Stimulated activated CD4-positive, alpha-beta T cell treated with anti-CD3 and anti-CD28 coated beads, Interleukin-15, amount 100 ng/mL, for 24 hours (primary cell): ENCODE results near the gene ARF5.
A peak's percentile ranks its signal among the peaks of the same experiment; 100 is the strongest.

ENCODE experiments used
- DNase-seq: peaks from one replicate; pipeline ENCODE4 v3.0.0-alpha.2; 2020

The ARF5 gene

DNA sequence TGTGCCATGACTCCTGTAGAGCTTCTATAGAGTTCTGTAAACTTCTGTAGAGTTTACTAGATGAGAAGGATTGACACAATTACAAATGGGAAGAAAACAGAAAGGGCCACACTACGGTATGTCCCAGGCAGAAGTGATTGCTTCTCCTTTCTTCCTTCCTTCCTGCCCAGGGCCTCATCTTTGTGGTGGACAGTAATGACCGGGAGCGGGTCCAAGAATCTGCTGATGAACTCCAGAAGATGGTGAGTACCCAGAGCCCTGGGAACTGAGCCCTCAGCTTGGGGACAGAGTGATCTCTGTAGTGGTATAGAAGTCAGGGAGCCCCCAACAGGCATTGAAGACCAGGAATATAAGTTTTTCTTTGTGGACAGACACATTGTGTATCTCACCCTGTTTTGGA lies 1.7 kb downstream of the ARF5 start:
- DNase-seq = no peak

DNA sequence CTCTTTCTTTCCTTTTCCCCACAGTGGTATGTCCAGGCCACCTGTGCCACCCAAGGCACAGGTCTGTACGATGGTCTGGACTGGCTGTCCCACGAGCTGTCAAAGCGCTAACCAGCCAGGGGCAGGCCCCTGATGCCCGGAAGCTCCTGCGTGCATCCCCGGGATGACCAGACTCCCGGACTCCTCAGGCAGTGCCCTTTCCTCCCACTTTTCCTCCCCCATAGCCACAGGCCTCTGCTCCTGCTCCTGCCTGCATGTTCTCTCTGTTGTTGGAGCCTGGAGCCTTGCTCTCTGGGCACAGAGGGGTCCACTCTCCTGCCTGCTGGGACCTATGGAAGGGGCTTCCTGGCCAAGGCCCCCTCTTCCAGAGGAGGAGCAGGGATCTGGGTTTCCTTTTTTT lies 3.0 kb downstream of the ARF5 start:
- no peak for DNase-seq

DNA sequence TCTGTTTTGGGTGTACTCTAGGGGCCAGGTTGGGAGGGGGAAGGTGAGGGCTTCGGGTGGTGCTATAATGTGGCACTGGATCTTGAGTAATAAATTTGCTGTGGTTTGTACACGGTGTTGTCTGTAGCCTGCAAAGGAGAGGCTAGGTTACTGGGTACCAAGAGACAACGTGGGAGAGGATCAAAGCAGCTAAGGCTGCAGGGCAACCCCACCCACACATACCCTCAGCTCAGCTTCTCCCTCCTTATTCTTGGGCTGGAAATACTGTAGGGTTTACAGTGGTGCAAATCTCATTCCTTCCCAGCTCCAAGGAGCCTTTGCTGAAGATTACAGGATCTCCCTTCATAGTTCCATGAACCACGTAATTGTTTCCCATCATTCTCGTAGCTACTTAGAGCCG lies 3.4 kb downstream of the ARF5 start:
- no peak for DNase-seq

DNA sequence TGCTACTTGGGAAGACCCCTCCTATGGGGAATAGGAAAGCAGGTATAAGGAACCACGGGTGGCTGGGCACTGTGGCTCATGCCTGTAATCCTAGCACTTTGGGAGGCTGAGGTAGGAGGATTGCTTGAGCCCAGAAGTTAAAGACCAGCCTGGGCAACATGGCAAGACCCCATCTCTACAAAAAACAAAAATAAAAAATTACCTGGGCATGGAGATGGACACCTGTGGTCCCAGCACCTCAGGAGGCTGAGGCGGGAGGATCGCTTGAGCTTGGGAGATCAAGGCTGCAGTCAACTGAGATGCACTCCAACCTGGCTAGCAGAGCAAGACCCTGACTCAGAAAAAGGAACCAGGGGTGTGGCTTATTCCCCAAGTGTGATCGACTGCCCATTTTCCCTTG lies 4.3 kb downstream of the ARF5 start:
- no peak for DNase-seq

DNA sequence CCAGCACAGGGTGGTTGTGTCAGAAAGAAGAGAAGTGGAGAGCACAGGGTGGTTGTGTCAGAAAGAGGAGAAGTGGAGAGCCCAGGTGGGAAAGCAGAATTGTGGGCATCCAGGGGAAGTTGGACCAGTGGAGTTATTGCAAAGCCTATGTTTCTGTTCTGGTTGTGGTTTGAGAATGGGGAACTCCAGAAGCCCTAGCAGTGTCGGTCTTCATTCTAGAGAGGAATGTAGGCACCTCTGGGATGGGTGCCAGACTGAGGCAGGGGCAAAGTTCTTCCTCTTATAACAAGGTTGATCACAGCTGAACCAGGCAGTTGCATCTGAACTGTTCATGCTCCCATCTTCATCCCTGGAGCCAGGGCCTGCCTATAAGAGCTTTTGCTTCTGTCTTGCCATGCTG lies 6.3 kb downstream of the ARF5 start:
- no peak for DNase-seq

DNA sequence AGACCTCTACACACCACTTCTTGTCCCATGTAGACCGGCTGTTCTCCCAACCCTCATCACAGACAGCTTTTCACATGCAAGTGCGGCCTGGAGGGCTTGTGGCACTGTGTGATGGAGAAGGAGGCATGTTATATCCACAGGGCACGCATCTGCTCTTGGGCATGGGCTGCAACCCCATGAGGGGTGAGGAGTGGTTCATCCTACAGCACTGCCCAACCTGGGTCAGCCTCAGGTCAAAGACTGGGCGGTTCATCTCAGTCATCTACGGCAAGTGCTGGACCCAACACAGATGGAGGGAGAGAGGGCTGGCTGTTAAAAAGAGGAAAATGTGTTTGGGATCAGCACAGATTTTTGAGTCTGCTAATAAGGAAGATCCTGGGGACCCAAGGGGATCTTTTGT lies 7.5 kb downstream of the ARF5 start:
- no peak for DNase-seq

DNA sequence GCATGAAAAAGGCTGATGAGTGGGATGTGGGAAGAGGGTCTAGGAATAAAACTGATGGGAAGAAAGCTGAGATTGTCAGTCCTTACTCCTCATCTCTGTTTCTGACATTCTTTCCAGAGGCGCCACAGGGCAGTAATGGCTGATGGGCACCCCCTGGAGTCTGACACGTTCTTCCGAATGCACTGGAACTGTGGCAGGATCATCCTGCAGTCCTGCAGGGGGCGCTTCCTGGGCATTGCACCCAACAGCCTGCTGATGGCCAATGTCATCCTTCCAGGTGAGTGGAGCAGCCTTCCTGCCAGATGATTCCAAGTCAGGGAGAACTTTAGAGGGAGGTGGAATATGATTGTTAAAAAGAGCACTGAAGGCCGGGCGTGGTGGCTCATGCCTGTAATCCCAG lies 10.1 kb downstream of the ARF5 start:
- peak; percentile 22 for DNase-seq

DNA sequence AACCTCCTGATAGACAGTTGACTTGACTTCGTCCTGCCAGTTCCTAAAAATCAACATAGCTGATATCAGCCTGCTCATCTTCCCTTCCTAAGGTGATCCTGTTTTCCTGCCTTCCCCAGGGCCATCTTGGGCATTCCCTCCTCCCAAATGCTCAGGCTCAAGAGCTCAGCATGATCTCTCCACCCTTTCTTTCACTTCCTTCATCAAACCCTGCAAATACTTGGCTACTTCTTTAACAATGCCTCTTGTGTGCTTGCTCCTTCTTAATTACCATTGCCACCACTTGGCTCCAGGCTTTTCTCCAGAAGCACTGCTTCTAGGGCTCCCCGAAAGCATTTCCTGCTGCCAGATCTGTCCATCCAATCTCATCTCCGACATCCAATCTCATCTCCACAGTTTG lies 12.7 kb downstream of the ARF5 start:
- no peak for DNase-seq

DNA sequence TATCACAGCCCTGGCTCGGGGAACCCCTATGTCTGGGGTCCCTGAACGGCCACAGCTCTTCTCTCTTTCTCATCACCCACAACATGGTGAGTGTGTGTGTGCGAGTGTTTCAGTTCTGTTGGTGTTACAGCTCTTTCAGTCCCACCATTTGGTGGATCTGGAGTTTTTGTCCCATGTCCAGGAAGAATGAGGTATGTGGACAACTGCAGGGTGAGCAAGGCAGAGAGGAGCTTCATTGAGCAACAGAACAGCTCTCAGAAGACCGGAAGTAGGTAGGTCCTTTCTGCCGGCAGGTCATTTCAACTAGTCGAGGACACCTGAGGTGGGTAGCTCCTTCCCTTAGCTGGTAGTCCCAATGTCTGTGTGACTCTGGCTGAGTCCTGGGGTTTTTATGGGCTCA lies 20.2 kb downstream of the ARF5 start:
- no peak for DNase-seq

DNA sequence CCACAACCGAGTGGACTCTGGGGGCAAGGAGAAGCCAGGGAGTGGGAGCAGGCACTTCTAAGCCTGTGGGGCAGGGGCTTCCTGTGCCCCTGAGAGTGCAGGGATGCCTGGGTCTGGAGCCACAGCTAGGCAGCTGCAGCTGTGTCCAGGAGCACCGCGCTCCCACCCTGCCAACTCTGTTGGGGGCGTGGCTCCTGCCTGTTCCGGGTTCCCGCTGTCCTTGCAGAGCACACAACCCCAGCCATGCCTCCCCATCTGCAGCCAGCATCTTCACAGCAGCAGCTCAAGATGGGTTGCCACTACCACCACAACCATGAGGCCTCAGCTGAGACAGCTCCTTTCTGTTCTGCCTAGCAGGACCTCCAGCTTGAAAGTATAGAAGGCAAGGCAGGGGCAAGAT lies 21.1 kb downstream of the ARF5 start:
- DNase-seq = no peak

DNA sequence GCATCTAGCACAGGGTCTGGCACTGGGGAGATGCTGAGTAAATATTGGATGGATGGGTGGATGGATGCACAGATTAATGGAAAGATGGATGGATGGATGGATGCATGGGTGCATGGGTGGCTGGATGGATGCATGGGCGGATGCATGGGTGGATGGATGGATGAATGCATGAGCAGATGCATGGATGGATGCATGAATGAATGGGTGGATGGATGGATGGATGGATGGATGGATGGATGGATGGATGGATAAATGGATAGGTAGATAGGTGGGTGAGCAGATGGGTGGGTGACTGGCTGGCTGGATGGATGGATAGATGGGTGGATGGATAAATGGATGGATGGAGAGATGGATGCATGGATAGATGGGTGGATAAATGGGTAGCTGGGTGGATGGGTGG lies 24.1 kb downstream of the ARF5 start:
- no peak for DNase-seq

DNA sequence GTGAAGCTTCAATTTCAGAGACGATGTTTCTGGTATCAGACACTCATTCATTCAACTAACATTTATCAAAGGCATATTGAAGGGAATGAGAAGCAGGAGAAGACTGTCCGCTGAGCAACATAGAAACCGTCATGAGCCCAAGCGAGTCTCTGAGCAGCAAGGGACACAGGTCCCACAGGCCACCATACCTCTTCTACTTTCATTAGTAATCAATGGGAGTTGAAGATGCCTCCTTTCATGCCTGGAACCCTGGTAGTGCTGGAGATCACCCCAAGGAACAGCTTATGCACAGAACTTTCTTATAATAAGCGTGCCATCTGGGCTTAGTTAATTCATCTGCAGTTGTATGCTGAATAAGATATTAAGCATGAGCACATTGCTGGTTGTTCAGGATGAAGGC lies 28.5 kb downstream of the ARF5 start:
- no peak for DNase-seq

DNA sequence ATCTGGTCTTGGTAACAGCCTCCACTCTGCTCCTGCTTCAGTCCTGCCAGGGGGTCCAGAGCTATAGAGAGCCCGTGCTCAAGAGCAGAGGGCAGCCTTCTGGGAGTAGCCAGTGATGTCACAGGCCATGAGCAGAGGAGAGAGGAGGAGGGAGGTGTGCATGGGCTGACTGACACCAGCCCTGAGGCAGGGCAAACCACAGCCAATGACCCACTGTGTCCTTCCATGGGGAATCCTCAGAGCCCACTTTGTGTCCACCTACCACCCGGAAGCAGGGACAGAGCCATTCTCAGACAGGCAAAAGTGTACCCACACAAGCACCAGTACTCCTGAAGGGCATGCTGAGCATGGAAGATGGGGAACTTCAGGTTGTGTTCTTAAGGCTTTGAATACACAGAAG lies 29.8 kb downstream of the ARF5 start, which contains the start of gene PAX4:
Gene PAX4 (minus strand): TSS at position 101 of the 400 bp plus-strand sequence. CDS start 2,214 bp downstream, outside the sequence.
- no peak for DNase-seq

DNA sequence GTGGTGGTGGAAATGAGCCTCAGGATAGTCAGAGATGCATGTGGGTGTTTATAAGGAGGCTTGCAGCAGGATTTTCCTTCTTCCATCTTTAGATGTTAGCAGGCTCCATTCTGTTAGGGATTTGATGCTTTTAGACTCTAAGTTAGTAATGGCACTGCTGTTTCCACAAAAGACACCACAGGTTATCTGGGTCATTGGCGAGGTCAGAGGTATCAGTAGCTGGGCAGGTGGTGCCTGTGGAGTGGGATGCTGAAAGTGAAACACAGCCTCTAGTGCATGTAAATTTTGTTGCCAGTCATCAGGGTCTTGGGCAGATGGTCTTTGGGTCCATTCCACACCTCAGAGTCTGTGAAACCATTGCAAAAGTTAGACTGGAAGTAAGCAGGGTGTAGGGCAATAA lies 30.6 kb downstream of the ARF5 start:
- DNase-seq = no peak

DNA sequence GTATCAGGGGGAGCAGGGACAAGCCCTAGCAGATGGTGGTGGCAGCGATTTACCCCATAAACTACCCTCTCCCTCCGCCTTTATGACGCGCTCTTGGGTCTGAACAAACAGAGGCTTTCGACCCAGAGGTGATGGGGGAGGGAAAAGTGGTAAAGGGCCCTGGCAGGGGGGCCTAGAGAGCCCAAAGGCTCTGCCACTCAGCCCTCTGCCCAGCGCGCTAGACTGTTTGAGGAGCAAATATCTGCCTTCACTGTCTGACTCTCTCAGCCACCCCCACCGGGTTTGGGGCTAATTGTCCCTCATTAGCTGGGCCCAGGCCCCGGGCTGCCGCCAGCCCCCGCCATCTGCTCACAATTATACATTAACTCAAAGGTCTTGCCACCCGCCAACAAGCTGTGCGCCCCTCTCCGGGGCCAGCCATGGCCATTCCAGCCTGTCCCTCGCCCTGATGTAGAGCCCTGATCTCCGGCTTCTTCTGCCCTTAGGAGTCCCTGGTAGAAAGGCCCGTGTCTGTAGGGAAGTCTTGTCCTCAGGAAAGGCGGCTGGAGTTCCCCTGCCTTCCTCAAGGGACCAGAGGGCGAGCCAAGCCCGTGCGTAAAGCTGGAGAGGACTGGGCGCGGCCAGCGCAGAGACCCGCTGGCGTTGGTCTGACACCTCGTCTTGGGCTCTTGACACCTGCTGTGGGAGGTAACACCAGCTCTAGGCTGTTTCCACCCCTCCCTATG lies 31.6 kb downstream of the ARF5 start:
- DNase-seq = no peak

DNA sequence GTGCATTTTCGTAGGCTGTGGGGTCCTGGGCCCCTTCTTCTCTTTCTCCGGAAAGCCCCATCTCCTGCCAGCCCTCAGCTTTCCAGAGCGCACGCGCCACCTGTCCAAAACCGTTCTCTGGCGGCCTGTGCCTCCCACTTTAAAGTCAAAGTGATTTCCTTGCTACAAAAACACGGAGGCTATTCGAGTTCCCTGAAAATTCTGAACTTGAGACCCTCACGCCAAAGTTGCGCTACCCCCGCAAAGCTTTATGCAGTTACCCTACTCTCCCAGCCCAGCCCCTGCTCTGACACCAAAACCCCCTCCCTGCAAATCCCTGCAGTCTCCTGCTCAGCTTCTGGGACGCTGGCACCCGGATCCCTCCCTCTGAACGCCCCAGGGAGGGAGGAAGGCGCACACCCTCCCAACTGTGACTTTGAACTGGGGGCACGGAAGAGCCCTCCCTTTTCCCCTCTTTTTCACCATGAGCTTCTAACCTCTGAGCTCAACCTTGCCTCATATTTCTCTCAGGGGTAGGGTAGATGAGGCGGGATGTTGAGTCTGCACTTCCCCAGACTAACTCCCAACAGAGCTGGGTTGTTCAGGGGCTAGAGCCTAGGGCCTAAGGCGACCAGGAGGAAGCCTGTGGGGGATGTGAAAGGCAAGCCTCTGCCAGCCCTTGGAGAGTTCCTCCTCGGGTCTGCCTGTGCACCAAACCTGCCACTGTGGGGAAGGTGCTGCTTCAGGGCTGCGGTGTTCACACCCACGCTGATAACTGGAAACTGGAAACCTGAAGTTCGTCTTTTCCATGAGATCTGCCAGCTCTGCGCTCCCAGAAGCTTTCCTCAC lies 32.4 kb downstream of the ARF5 start:
- DNase-seq = no peak

DNA sequence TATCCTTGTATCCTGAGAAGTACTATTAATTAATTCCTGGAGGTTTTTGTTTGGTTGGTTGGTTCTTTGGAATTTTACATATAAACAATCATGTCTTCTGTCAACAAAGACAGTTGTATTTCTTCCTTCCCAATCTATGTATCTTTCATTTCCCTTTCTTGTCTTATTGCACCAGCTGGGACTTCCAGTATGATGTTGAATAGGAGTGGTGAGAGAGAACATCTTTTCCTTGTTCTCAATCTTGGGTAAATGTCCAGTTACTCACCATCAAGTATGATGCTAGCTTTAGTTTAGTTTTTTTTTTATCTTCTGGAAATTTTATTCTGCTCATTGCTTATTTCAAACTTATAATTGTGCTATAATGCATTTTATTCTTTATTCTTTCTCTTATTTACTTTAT lies 37.1 kb downstream of the ARF5 start:
- no peak for DNase-seq

DNA sequence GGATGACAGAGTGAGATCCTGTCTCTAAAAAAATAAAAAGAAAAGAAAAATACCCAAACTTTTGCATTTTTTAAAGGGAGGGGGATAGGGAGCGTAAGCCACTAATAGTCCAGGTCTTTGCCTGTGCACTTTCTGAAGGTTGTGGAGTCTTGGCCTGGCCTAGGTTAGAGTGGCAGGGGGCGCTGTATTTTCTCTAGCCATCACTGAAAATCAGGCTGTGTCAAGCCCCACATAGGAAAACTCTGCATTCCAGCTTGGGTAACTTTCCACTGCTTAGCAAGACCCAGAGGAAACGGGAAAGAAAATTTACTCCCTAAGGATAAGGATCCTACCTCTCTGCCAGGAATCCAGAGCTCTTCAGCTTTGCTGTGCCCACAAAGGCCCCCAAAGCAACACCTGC lies 40.2 kb downstream of the ARF5 start:
- DNase-seq = no peak

DNA sequence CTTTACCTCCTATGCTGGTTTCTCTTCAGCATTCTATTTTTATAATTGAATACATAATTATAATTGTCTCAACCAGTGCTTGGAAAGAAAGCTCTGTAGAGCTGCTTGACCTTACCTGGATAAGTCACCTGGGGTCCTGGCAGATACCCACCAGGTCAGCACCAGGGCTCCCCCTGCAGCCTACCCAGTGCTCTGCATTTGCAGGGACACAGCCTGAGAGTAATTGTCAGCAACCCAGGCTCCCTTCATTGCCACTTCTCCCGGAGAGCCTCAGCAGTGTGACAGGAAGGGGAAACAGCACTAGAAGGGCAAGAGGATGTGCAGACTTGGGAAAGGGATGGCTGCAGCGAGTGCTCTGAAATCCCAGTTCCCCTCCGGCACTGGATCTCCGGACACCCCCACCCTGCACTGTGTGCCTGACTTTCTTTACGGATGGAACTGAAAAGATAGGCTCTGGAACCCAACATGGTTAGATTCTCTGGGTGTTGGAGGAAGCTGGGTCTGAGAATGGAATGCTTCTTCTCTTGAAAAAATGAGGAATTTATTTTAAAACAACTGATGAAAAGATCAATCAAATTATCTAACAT lies 41.1 kb downstream of the ARF5 start:
- DNase-seq = peak; percentile 55

DNA sequence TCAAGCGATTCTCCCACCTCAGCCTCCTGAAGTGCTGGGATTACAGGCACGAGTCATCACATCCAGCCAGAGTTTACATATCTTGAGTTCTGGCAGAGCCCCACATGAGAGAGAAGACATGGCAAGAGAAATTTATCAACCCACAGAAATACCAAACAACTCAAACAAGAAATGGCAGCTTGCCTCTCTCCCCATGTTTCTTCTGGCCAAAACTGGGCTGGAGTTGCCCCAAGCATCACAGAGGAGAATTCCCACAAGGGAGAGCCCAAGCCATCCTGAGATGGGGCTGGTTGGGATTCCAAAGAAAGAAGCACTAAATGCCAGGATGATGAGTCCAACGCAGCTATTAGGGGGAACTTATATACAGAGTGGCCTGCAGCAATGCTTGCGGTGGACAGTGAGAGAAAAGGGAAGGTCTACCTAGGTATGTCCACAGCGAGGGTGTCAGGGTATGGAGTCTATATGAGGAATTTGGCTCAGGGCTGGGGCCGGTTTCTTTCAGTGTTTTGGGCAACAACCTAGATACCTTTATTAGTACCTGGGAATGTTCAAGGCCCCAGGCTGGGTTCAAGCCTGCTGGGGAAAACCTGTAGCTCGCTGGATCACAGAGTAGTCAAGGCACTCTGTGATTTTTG lies 44.2 kb downstream of the ARF5 start:
- no peak for DNase-seq

DNA sequence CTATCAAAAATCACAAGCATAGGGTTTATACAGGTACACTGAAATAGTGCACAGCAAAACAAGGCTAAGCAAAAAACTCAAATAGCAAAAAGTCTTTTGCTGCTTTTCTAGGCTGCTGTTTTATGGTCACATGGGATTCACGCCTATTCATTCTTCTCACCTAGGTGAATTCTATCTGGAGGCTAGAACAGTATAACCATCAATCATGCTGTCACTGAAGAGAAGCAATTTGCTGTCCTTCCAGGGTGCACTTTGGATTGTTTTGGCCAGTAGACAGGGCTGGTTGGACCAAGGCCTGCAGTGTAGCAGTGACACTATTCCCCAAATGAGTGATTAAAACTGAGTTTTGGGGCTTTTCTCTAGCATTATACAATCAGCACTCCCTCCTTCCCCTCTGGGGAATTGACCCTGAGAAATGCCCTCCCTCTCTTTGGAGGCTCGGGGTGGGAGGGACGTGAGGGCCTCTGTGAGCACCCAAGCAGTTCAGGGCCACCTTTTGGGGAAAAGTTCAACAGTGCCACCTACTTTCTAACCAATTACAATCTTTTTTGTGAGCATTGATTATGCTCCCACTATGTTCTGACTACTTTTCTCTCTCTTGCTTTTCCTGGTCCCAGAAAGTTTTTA lies 47.6 kb downstream of the ARF5 start:
- DNase-seq = no peak

DNA sequence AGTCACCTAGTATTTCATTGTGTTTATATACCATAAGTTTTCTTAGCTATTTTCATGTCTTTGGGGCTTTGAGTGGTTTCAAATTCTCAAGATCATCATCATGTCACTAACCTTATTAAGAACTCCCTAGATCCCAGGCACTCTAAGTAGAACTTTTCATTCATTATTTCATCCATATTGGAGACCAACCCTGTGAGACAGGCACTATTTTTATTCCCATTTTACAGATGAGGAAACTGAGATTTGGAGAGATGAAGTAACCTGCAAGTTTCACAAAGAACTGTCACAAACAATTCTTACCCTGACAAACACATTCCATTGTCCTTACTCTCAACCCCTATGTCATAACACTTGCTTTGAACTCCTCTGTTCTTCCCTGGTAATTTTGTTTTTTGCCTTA lies 50.0 kb downstream of the ARF5 start:
- DNase-seq = no peak
